GM13976 (cell line): ENCODE results near the gene PICALM.
A peak's percentile ranks its signal among the peaks of the same experiment; 100 is the strongest.

Experiments
- DNase-seq: peaks from one replicate; pipeline ENCODE4 v3.0.0; 2012; ENCODE audit warnings: low spot score
- CTCF ChIP-seq: IDR thresholded peaks from 2 replicates; pipeline ENCODE4 v1.5.1; 2012; ENCODE audit warnings: borderline replicate concordance, mild to moderate bottlenecking; ENCODE audit not compliant: insufficient read depth; ENCODE audit errors: extremely low read depth, missing control alignments, control extremely low read depth
- in situ Hi-C: fragments of 300-500 bp; cut with MboI; formaldehyde crosslinking; loops from one replicate; pipeline ENCODE4 v1.12.0; 2022; ENCODE audit warnings: low sequenced_read_pairs, mixed read lengths, inconsistent platforms; ENCODE audit not compliant: unreplicated experiment

Gene PICALM

GRCh38 chr11:86068951-86069407, at the start of gene PICALM:
TSS of gene PICALM (minus strand) at chr11:86069084. CDS start at chr11:86068780, 304 bp downstream.
- TF ChIP-seq CTCF = no peak
- DNase-seq = peak; percentile 96
- in situ Hi-C loops = no loop called here

DNA sequence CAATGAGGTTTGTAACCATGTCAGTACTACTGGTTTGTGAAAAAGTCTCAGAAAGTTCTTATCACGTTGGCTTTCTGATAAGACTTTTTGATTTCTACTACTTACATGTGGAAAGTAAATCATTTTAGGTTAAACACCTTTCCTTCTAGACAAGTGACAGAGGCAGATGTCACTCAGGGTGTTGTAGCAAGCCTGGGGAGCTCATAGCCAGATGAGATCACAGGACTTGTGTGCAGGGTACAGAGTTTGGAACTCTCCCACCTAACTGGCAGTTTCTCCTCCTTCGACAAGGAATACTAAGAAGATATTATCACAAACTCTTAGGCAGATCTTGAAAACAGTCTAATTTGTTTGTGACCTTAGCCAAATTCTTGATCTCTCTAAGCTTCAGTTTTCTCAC, 49.4 kb upstream of the PICALM start:
- in situ Hi-C loops = no loop called here
- no peak for DNase-seq
- TF ChIP-seq CTCF = no peak

GRCh38 chr11:86117712-86118063, 48.8 kb upstream of the PICALM start:
- TF ChIP-seq CTCF = no peak
- in situ Hi-C loops = no loop called here
- no peak for DNase-seq

DNA sequence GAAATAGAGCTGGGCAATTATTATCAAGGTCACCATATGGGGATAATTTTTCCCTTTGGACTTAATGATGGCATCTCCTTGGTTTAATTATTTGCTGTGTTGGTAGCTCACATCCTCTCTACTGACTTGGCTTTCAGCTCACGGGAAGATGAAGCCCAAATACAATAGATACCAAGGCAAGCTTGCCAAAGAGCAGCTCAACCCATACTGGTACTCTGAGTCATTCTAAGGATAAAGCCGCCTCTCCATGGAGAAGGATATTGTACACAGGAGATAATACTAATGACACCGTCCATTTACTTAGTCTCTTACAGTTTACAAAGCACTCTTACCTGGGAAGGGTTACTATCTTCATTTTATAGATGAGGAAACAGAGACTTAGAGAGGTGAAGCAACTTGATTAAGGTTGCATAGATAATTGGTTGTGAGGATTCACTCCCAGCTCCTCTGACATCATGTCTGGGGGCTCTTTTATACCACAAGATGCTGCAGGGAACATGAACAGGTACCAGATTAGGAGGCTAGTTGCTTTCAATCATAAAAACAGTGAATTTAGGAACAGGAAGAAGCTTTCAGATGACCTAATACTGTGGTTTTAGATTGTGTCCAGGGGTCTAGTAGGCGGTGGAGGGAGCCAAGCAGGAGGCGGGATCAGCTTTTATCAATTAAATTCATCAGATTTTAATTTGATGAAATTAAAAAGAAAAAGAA, 48.3 kb upstream of the PICALM start:
- in situ Hi-C loops = no loop called here
- no peak for TF ChIP-seq CTCF
- no peak for DNase-seq

DNA sequence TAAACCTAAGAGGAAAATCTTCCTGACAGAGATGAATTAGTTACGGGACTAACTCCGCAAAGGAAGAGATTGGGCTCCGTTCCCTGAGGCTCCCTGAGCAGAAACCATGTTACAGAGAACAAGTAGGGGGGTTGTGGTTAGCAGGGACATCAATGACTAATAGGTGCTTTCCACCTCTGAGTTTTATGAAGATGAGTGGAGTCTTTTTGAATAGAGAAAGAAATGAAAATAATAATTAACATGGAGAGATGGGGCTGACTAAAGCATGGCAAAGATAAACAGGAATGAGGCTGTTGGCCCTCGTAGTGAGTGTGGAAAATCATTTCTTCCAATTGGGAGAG, 47.5 kb upstream of the PICALM start:
- peak; percentile 72 for DNase-seq
- TF ChIP-seq CTCF = no peak
- in situ Hi-C loops = no loop called here

DNA sequence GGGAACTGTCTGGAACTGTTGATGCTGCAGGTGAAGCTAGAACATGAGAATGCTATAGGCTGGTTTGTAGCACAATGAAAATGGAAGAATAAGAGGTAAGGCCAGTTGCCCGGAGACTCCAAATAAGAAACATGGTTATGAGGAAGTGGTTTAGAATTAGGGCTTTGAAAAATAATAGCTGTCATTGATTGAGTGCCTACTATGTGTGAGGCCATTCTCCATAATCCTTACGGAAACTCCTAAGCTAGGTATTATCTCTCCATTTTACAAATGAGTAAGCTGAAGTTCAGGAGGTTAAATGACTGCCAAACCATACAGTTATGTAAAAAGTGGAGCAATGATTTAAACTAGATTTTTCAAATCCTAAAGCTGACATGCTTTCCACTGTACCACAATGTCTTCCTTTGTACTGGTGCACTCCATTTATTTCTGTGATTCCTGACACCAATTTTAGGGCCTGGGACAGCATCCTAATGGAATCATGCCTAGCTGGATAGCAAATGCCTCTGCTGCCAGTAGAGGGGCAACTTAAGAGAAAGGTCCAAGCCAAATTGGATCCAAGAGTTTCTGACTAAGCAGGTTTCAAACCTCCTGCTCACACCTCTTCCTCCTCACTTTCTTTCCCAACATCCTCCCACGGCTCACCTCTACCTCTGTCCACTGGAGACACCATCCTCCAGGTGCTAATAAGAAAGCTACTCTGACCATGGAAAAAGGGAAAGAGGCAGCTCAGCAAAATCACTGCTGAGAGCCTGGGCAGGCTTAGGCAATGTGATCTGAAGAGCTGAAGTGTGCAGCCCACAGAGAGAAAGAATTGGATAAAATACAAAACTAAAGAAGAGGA, 46.9 kb upstream of the PICALM start:
- in situ Hi-C loops = no loop called here
- DNase-seq = no peak
- TF ChIP-seq CTCF = no peak
